Measurements from ENCODE around the gene ENO1. TPM values are rescaled to one million over a fixed set of nuclear protein-coding genes. Genes with fewer than 3 reads are reported as not detected.
"Not testable (repeated sequence)": the region's sequence is repeated elsewhere in the genome, so short reads cannot be mapped to it uniquely, and the experiment has no call there.

The ENO1 gene
- polyA plus RNA-seq, 3 donors = 251 to 789 (median 297) TPM

GRCh38 chr1:8822373-8823294 is 55.9 kb downstream of the ENO1 start:
- WGBS, 3 donors = 44 to 76% (median 49%) methylated on average over 10 of the region's 10 CpGs
- H3K27ac ChIP-seq (ENCODE audit: low read depth, low read length) = no peak overlapping the region

- 36 to 66% (median 38%) methylated on average over 2 of the region's 2 CpGs for WGBS, 3 donors
- no peak overlapping the region for H3K27ac ChIP-seq (ENCODE audit: low read depth, low read length)
Measured at GRCh38 chr1:8821084-8821483, 57.4 kb downstream of the ENO1 start.

- 83 to 90% (median 88%) methylated on average over 12 of the region's 13 CpGs for WGBS, 3 donors
- H3K27ac ChIP-seq (ENCODE audit: low read depth, low read length) = not testable (repeated sequence)
Measured at GRCh38 chr1:8818789-8819188, 59.7 kb downstream of the ENO1 start.

GRCh38 chr1:8818325-8818775 is 60.1 kb downstream of the ENO1 start:
- H3K27ac ChIP-seq (ENCODE audit: low read depth, low read length) = no peak overlapping the region
- 9 to 16% (median 14%) methylated on average over 4 of the region's 4 CpGs for WGBS, 3 donors

GRCh38 chr1:8817412-8818324 is 60.8 kb downstream of the ENO1 start, which contains the start of gene RERE:
Gene RERE (minus strand): TSS chr1:8817640.
- peak within 1 kb of the TSS; percentile 81 for H3K27ac ChIP-seq (ENCODE audit: low read depth, low read length)

GRCh38 chr1:8816831-8817411 is 61.6 kb downstream of the ENO1 start:
- WGBS, 3 donors = 0 to 1% (median 1%) methylated on average over 40 to 41 of the region's 41 CpGs
- H3K27ac ChIP-seq (ENCODE audit: low read depth, low read length) = peak overlapping the region; percentile 81

More at GRCh38 chr1:8817412-8818324, 60.8 kb downstream of the ENO1 start, which contains the start of gene RERE:
- 1% methylated on average over 70 to 82 of the region's 82 CpGs for WGBS, 3 donors

GRCh38 chr1:8816264-8816663 is 62.2 kb downstream of the ENO1 start:
- peak overlapping the region; percentile 38 for H3K27ac ChIP-seq (ENCODE audit: low read depth, low read length)
- WGBS, 3 donors = 0 to 3% (median 2%) methylated on average over 3 of the region's 3 CpGs

GRCh38 chr1:8815582-8816151 is 62.8 kb downstream of the ENO1 start:
- 2 to 12% (median 2%) methylated on average over 2 of the region's 2 CpGs for WGBS, 3 donors

GRCh38 chr1:8814865-8815264 is 63.6 kb downstream of the ENO1 start:
- WGBS, 3 donors = 21 to 44% (median 36%) methylated on average over 5 of the region's 5 CpGs
- H3K27ac ChIP-seq (ENCODE audit: low read depth, low read length) = no peak overlapping the region

More at GRCh38 chr1:8815582-8816151, 62.8 kb downstream of the ENO1 start:
- H3K27ac ChIP-seq (ENCODE audit: low read depth, low read length) = no peak overlapping the region

- H3K27ac ChIP-seq (ENCODE audit: low read depth, low read length) = no peak overlapping the region
Measured at GRCh38 chr1:8813991-8814390, 64.5 kb downstream of the ENO1 start.

GRCh38 chr1:8813016-8813763 is 65.3 kb downstream of the ENO1 start:
- WGBS, 3 donors = 56 to 68% (median 65%) methylated on average over 6 of the region's 6 CpGs

GRCh38 chr1:8812081-8812480 is 66.4 kb downstream of the ENO1 start:
- WGBS, 3 donors = 84 to 94% (median 90%) methylated on average over 6 of the region's 6 CpGs

More at GRCh38 chr1:8813016-8813763, 65.3 kb downstream of the ENO1 start:
- no peak overlapping the region for H3K27ac ChIP-seq (ENCODE audit: low read depth, low read length)

More at GRCh38 chr1:8812081-8812480, 66.4 kb downstream of the ENO1 start:
- H3K27ac ChIP-seq (ENCODE audit: low read depth, low read length) = no peak overlapping the region

Other genes with a start within 250 kb of the ENO1 start
- 10 to 100 TPM; 15.8 to 40.7 (median 39.6) TPM for gene RERE, start 61.0 kb downstream of the ENO1 start, polyA plus RNA-seq
- under 1 TPM in 2 of 3 donors, not detected in 1; 0.04 to 0.12 TPM for gene CA6, start 67.2 kb upstream of the ENO1 start, polyA plus RNA-seq
- under 1 TPM in 1 of 3 donors, not detected in 2; 0.22 TPM for gene SLC2A7, start 147.7 kb upstream of the ENO1 start, polyA plus RNA-seq
- gene SLC2A5, start 190.9 kb upstream of the ENO1 start, polyA plus RNA-seq = 10 to 100 TPM in 1 of 3 donors, 1 to 10 TPM in 2; 2.2 to 13.1 (median 4.0) TPM